NB4 (cell line): ENCODE results near the gene SHC1.

Experiments
- DNase-seq: peaks from one replicate; pipeline ENCODE4 v3.0.0; 2010; ENCODE audit warnings: low read depth
- H3K4me3 ChIP-seq: one replicate; pipeline ENCODE4 v1.5.1; 2011; ENCODE audit warnings: mild to moderate bottlenecking, low read depth, low read length, moderate library complexity
- CTCF ChIP-seq: IDR thresholded peaks from one replicate; pipeline ENCODE4 v1.5.1; 2012; ENCODE audit warnings: low read depth, low read length
- MYC ChIP-seq: IDR thresholded peaks from 2 replicates; pipeline ENCODE4 v1.6.1; 2011; ENCODE audit warnings: low read depth, low read length
- POLR2A ChIP-seq: IDR thresholded peaks from 2 replicates; pipeline ENCODE4 v1.6.1; 2011; ENCODE audit warnings: mild to moderate bottlenecking; ENCODE audit not compliant: insufficient read length; ENCODE audit errors: extremely low read depth
- TF ChIP-seq, protein P1 (sequence below): IDR thresholded peaks from 2 replicates; pipeline ENCODE4 v1.6.1; 2011; ENCODE audit warnings: low read depth, low read length

Gene SHC1

GRCh38 chr1:155012026-155012546 lies 41.5 kb upstream of the SHC1 start:
- DNase-seq, result peak; percentile 85
- H3K4me3 ChIP-seq, result peak overlapping the region; percentile 16
- TF ChIP-seq CTCF (no peak), MYC (no peak), POLR2A (no peak)
- TF ChIP-seq, protein P1, sequence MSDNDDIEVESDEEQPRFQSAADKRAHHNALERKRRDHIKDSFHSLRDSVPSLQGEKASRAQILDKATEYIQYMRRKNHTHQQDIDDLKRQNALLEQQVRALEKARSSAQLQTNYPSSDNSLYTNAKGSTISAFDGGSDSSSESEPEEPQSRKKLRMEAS, result peak; percentile 33; the same call in 1 of the 2 replicates

GRCh38 chr1:155011437-155012025 lies 41.0 kb upstream of the SHC1 start:
- TF ChIP-seq, protein P1, result no peak
- TF ChIP-seq MYC (no peak), POLR2A (no peak), CTCF (no peak)

GRCh38 chr1:155011004-155011416 lies 40.5 kb upstream of the SHC1 start:
- TF ChIP-seq MYC, result no peak
- TF ChIP-seq CTCF, result no peak
- TF ChIP-seq, protein P1, result no peak
- TF ChIP-seq POLR2A, result no peak
- no peak for DNase-seq
- H3K4me3 ChIP-seq, result no peak overlapping the region

More at GRCh38 chr1:155011437-155012025, 41.0 kb upstream of the SHC1 start:
- no peak overlapping the region for H3K4me3 ChIP-seq
- no peak for DNase-seq

DNA sequence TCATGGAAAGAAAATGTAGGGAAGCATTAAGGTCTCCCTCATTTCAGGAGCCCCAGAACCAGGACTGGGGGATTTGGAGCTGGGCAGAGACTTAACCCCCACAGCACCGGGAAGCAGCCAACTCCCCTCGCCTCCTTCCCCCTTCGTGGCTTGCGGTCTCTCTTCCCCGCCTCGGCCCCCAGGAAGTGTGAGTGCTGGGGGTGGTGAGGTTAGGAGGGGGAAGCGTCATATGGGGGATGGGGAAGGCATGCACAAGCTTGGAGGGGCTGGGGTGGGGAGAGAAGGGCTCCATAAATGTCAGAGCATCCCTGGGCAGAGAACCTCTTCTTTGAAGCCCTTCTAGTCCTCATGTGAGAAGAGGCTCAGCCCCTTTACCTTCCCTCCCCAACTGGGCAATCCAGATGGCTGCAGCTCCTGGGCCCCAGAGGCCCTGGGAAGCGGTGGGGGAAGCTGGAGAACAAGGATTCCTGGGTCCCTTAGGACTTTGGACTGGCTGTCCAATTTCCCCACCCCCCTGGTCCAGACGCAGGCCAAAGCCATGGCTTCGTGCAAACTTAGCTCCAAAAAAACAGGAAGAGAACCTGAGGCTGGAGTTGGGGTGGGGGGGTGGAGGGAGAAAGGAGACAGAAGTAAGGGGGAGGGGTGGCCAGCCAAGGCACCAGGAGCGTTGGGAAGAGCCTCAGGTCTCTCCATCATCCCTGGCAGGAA lies 39.8 kb upstream of the SHC1 start:
- peak overlapping the region; percentile 38 for H3K4me3 ChIP-seq
- DNase-seq, result peak; percentile 86
- TF ChIP-seq MYC (no peak), CTCF (no peak), POLR2A (no peak)
- TF ChIP-seq, protein P1, result peak; percentile 22; the same call in 1 of the 2 replicates

DNA sequence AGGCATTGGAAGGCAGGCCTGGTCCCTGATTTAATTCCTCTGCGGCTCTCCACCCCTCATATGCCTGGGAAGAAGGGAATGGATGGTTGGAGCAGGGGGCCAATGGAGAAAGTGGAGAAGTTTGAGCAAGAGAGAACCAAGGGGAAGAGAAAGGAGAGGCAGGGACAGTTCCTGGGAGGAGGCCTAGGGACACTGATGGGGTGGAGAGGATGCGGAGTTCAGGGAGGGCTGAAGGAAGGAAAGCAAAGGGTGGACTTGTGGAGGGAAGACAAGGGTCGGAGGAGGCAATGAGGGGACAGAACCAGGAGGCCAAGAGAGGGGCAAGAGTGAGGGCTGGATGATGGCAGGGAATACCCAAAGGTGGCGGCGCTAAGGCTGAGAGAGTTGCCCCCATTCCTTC lies 39.2 kb upstream of the SHC1 start:
- H3K4me3 ChIP-seq, result peak overlapping the region; percentile 38
- peak; percentile 26 for DNase-seq
- TF ChIP-seq CTCF (no peak), POLR2A (no peak)
